ENCODE measurements around the gene SSC4D.

DNA sequence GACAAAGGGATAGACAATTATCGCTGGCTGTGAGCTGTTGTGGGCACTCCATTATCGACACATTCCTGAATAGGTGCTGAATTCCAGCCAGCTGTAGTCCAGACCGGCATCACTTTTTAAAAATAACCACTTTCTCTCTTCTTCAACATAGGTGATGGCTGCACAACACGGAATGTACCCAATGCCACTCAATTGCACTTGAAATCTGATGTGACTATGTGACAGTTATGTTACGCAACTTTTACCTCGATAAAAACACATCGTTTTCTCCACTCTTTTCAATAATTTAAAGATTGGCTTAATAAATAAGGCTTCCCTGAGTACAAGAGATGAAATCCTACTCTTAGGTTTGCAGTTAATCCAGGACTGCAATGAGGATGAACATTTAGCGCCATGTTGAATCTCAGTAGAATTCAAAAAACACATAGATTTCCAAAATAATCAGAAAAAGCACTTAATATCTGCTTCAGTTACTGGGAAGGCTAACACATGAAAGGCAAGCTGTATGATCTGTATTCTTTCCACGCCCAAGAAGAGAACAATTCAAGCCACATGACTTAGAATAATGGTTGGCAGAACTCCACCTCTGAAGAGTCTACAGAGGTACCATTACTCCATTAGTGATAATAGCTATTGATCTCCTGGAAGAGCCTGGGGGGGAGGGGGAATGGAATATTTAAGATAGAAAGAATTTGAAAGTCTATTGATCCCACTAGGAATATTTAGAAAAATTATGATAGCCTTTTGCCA lies 54.3 kb downstream of the SSC4D start:
- TF ChIP-seq, protein P1, sequence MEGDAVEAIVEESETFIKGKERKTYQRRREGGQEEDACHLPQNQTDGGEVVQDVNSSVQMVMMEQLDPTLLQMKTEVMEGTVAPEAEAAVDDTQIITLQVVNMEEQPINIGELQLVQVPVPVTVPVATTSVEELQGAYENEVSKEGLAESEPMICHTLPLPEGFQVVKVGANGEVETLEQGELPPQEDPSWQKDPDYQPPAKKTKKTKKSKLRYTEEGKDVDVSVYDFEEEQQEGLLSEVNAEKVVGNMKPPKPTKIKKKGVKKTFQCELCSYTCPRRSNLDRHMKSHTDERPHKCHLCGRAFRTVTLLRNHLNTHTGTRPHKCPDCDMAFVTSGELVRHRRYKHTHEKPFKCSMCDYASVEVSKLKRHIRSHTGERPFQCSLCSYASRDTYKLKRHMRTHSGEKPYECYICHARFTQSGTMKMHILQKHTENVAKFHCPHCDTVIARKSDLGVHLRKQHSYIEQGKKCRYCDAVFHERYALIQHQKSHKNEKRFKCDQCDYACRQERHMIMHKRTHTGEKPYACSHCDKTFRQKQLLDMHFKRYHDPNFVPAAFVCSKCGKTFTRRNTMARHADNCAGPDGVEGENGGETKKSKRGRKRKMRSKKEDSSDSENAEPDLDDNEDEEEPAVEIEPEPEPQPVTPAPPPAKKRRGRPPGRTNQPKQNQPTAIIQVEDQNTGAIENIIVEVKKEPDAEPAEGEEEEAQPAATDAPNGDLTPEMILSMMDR (conservative IDR thresholded peaks at IDR 0.05 in 1 of 2, IDR thresholded peaks at IDR 0.05 in 1 of 2; ENCODE audit: low read depth in 1 of 2, low read length in 2 of 2): no peak
- TF ChIP-seq EZH2 (IDR thresholded peaks at IDR 0.05; ENCODE audit: low read length, missing control alignments): no peak
